Stimulated activated naive CD4-positive, alpha-beta T cell (primary cell): ENCODE results near the gene TPK1.
"Not testable (repeated sequence)": the region's sequence is repeated elsewhere in the genome, so short reads cannot be mapped to it uniquely, and the experiment has no call there.

Source experiments
- DNase-seq, 6 experiments: peaks; one replicate each; lab custom pipeline; 2025; lab: John Stamatoyannopoulos, UW

Gene TPK1

GRCh38 chr7:144777005-144777839, 58.6 kb downstream of the TPK1 start:
- peak in 1 of 6 experiments; percentile 15 for DNase-seq

GRCh38 chr7:144776447-144776846, 59.4 kb downstream of the TPK1 start:
- no peak for DNase-seq

GRCh38 chr7:144775749-144776148, 60.1 kb downstream of the TPK1 start:
- no peak for DNase-seq

GRCh38 chr7:144771927-144772326, 63.9 kb downstream of the TPK1 start:
- DNase-seq, result no peak

- peak in 1 of 6 experiments; percentile 7 for DNase-seq
Measured at GRCh38 chr7:144771174-144771573, 64.7 kb downstream of the TPK1 start.

- no peak for DNase-seq
Measured at GRCh38 chr7:144769352-144769751, 66.5 kb downstream of the TPK1 start.

GRCh38 chr7:144768633-144769032, 67.2 kb downstream of the TPK1 start:
- DNase-seq, result no peak

GRCh38 chr7:144763291-144763690, 72.6 kb downstream of the TPK1 start:
- no peak for DNase-seq

- DNase-seq, result no peak
Measured at GRCh38 chr7:144762853-144763252, 73.0 kb downstream of the TPK1 start.

- DNase-seq, result no peak
Measured at GRCh38 chr7:144761493-144761892, 74.4 kb downstream of the TPK1 start.

GRCh38 chr7:144759653-144760052, 76.2 kb downstream of the TPK1 start:
- no peak for DNase-seq

GRCh38 chr7:144747936-144748335, 87.9 kb downstream of the TPK1 start:
- DNase-seq, result no peak

- peak in 3 of 6 experiments; percentile 6 to 52 (median 44) for DNase-seq
Measured at GRCh38 chr7:144738708-144739314, 97.0 kb downstream of the TPK1 start.

- DNase-seq, result no peak
Measured at GRCh38 chr7:144738146-144738545, 97.7 kb downstream of the TPK1 start.

GRCh38 chr7:144736880-144737493, 98.9 kb downstream of the TPK1 start:
- DNase-seq, result no peak

GRCh38 chr7:144735505-144736276, 100.2 kb downstream of the TPK1 start:
- no peak for DNase-seq

- DNase-seq, result no peak
Measured at GRCh38 chr7:144731661-144732351, 104.0 kb downstream of the TPK1 start.

- DNase-seq, result no peak
Measured at GRCh38 chr7:144730224-144730623, 105.6 kb downstream of the TPK1 start.

- no peak for DNase-seq
Measured at GRCh38 chr7:144729226-144729625, 106.6 kb downstream of the TPK1 start.

- no peak for DNase-seq
Measured at GRCh38 chr7:144728551-144728950, 107.3 kb downstream of the TPK1 start.

GRCh38 chr7:144726840-144727239, 109.0 kb downstream of the TPK1 start:
- not testable (repeated sequence) for DNase-seq

GRCh38 chr7:144725070-144725469, 110.8 kb downstream of the TPK1 start:
- no peak for DNase-seq
